NCI-H187 treated with DMSO at 0.1 percent for 48 hours (cell line): Measurements from ENCODE around the gene EYA3.

Experiments
- DNase-seq: peaks from one replicate; lab custom pipeline; 2025; lab: John Stamatoyannopoulos, UW

The EYA3 gene, protein sequence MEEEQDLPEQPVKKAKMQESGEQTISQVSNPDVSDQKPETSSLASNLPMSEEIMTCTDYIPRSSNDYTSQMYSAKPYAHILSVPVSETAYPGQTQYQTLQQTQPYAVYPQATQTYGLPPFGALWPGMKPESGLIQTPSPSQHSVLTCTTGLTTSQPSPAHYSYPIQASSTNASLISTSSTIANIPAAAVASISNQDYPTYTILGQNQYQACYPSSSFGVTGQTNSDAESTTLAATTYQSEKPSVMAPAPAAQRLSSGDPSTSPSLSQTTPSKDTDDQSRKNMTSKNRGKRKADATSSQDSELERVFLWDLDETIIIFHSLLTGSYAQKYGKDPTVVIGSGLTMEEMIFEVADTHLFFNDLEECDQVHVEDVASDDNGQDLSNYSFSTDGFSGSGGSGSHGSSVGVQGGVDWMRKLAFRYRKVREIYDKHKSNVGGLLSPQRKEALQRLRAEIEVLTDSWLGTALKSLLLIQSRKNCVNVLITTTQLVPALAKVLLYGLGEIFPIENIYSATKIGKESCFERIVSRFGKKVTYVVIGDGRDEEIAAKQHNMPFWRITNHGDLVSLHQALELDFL

DNA sequence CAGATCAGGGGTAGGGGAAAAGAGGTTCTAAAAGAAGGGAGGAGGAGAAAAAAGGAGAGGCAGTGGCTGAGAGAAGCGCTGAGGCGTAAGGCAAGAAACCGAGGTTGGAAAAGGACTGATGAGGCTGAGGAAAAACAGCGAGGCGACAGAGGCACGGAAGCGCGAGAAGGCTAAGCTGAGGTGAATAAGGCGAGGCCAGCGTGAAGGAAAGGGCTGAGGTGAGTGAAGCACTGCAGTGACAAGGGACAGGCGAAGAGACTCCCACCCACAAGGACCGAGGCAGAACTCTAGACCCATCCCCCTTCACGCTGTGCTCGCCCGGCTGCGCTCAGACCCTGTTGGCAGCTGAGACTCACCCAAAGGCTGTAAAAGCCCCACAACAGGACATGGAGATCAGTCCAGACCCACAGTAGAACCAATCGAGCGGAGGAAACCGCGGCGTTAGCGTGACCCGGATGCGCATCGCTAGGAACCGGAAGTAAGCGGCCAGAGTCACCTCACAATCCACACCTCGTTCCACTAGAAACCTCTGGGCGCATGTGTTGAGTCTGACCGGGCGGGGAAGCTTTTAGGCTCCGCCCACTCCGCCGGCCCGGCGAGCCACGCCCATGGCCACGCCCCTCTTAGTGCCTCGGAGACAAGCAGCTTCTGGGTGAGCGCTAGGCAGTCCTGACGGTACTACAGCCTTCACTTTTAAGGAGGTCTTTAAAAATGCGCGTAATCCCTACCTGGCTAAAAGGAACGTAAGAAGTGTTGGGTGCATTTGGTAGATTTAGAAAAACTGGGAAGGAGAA is at the start of gene EYA3:
Gene EYA3 (minus strand): TSS at position 443 of the 794 bp plus-strand sequence. CDS start 30,584 bp downstream, outside the sequence.
- DNase-seq = peak; percentile 82

DNA sequence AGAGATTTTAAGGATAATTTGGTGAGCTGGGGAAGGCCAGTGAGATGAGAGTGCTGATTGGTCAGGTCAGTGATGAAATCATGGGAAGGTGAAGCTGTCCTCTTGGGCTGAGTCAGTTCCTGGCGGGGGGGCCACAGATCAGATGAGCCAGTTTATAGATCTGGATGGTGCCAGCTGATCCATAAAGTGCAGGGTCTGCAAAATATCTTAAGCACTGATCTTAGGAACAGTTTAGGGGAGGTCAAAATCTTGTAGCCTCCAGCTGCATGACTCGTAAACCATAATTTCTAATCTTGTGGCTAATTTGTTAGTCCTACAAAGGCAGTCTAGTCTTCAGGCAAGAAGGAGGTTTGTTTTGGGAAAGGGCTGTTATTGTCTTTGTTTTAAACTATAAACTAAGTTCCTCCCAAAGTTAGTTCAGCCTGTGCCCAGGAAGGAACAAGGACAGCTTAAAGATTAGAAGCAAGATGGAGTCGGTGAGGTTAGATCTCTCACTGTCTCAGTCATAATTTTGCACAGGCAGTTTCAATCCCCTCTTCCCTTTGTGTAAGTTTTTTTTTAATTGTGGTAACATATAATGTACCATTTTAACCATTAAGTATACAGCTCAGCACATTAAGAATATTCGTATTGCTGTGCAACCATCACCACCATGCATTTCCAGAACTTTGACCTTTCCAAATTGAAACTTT is 48.7 kb upstream of the EYA3 start:
- no peak for DNase-seq

DNA sequence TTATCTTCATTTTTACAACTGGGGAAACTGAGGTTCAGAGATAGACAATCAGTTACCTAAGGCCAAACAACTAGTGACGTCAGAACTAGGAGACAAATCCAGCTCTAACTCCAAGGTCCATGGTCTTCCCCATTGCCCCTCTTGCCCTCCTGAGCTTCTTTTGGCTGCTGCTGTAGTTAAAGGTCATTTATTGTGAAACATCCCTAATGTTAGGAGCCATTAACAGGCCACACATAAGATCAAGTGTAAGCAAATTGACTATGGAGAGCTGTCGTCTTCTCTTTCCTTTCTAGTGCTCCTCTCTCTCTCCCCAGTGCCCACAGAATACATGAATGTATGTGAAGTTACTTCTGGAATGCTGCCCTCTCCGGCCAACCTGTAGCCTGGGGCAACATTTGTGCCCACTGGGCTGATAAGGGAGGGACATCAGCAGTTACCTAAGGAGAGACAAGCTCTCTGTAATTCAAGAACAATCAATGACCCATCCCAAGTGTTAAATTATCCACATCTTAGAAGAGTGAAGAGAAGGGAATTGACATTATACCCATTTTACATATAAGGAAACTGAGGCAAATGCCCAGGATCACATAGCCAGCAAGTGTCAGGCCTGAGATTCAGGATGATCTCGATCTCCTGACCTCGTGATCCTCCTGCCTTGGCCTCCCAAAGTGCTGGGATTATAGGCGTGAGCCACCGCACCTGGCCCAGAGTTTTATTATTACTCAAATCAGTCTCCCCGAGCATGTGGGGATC is 47.9 kb upstream of the EYA3 start:
- DNase-seq = no peak

DNA sequence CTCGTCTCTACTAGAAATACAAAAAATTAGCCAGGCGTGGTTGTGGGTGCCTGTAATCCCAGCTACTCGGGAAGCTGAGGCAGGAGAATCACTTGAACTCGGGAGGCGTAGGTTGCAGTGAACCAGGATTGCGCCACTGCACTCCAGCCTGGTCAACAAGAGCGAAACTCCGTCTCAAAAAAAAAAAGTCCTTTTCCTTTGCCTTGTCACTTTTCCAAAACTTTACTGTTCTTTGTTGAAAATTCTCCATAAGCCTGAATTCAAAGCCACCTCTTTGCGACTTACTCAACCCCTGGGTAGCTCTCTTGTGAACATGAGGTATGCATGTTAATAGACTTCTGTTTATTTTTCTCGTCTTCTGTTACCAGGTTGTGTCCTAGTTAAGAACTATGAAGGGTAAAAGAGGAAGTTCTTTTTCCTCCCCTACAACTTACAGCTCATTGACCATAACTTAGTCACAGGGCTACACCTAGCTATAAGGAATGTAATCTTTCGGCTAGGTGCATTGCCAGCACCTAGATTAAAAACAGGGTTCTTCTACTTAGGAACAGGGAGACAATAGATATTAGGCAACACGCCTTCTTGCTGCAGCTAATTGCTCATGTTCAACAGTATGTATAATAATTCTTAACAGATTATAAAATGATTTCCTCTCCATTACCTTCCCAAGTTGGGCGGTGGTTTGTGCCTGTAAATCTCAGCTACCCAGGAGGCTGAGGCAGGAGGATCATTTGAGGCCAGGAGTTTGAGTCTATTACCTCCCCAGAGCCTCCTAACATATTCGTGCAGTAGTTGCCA is 47.2 kb upstream of the EYA3 start:
- DNase-seq = no peak

DNA sequence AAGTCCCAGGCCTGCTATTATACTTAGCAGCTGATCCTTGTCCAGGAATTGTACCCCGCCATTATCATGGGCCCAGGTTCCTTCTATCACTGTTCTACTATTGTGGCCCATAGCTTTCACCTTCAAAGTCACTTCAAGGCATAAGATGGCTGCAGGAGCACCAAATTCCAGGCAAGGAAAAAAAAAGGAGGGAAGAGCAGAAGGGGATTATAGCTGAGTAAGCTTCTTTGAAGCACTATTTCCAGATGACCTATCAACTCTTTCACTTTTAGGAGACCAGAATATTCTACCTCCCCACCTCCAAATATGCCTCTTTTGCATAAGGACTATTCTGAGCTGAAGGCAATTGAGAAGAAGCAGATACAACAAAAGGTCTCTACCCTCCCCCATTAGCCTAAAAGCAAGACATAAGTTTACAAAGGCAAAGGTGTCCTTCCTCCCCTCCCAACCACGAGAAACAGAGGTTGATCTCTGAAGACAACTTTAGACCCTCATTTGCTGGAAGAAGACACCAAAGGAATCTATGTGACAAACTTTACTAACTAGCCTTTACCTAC is 46.3 kb upstream of the EYA3 start:
- DNase-seq = no peak

DNA sequence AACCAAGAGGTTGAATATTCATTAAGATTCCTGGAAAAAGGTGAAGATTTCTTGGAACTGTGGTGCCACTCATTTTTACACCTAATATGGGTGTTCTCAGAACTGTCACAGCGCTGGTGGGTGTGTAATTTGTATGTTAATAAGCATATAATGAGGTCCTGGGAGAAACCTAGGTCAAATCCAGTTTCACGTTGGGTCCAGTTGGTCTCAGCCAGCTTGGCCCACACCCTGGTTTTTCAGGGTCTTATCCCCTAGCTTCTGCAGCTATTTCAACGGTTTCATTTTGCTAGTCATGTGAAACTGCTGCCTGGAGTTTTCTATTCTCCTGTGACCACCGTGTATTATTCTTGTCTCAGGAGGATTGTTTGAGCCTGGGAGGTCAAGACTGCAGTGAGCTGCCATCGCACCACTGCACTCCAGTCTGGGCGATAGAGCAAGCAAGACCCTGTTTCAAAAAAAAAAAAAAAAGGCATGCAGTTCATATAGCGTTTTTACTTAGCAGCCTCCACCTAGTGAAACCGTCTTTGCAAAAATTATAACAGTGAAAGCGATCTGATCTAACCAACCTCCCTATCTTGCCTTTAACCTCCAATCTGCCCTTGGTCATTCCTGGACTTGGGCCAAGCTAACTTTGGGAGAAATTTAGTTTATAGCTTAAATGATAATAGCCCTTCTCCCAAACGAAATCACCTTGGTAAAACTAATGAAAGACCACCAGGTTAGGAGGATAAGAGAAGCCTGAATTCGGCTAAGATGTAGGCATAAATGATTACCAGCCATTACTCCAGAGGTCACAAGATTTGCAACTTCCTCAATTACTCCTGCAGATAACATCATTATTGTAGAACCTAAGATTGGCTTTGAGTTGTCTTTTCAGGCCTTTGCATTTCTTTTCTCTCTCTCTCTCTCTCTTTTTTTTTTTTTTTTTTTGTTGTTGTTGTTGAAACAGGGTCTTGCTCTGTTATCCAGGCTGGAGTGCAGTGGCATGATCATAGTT is 44.1 kb upstream of the EYA3 start:
- no peak for DNase-seq

DNA sequence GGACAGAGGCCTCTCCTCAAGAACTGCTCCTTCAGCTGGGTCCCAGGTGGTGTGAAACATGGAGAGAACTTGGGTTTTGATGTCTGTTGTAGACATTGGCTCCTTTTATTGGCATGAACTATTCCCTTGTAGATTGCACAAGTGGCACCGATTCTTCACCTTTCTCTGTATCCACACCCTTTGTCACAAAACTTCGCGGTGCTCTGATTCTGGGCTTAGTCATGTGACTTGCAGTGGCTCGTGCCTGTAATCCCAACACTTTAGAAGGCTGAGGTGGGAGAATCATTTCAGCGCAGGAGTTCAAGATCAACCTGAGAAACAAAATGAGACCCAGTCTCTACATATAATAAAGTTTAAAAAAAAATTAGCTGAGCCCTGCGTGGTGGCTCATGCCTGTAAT is 42.5 kb upstream of the EYA3 start:
- no peak for DNase-seq

DNA sequence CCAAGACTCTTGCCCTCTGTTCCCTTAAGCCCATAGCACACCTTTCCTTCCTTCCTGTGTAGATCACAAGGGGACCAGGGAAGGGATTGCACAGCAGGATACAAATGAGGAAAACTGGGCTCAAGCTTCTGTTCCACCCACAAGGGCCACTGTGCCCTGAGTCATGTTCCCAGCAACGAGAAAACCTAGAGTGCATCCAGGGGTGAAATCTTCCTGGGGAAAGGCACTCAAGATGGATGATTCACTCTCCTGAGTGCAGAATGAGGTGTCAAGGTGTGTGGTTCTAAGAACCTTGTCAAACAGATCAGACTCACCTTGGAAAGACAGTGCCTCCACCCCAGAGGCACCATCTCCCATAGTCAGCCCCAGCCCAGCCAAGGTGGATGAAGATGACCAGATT is 40.7 kb upstream of the EYA3 start:
- DNase-seq = no peak

DNA sequence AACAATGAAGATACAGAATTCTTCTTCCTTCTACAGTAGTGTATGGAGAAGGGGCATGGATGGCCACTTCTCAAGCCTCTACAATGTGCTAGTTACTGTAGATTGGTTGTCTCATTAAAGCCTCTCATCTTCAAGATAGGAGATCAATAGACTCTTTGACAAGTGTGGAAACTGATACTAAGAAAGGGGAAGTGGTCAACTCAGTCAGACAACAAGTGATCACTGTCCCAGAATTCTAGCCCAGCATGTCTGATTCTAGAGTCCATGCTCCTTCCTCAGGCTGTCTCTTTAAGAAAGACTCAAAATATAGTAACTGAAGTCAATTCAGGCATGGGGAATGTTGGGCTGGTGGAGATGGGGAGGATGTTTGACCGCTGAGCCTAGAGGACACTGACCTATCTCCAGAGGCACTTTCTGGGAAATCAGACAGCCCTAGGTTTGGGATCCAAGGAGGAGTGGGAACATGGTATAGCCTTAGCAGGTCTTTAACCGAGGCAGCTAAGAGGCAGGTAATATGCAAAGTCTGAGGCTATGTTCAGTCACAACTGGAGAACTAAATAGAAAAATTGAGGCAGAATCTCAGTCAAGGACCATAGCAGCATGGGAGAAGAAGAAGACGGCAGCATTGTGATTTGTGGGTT is 39.3 kb upstream of the EYA3 start:
- no peak for DNase-seq

DNA sequence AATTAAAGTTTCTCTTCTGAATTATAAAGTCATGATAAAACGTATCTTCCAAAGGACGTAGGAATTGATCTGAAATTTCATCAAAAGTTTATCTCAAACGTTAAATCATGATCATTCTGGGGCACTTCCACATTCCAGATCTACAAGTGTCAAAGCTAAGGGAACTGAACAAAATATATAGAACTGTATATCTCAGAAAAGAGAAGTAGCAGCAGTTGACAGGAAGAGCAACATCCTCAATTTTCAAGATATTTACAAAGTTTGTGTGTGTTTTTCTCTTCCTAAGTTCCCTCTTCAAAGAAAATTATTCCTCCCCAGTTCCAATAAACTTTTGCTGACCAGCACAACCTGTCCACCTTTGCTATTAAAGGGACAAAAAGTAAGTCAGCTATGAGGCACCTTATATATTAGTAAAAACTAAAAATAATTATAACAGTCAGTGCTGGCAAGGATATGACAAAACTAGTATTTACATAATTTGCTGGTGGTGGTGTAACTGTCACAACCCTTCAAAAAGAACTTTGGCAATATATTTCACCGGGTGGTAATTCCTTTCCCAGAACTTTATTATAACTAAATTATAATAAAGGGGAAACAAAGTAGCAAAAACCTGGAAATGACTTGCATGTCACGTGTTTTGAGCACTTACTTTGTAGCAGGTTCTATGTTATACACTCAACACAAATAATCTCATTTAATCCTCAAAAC is 38.5 kb upstream of the EYA3 start:
- no peak for DNase-seq

DNA sequence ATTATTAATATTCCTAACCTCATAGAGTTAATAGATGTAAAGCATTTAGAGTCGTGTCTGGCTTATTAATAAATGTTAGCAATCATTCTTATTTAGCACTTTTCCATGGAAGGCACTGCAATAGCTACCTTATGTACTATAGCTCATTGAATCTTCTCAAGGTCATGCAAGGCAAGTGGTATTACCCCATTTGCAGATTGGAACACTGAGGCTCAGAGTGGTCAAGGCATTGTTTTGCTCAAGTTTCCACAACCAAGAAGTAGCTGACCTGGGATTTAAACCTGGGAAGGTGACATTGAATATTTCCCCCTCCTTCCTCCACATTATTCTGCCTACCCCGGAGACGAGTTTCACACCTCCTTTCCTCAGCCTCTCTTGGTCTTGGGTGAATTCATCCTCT is 37.8 kb upstream of the EYA3 start:
- no peak for DNase-seq

DNA sequence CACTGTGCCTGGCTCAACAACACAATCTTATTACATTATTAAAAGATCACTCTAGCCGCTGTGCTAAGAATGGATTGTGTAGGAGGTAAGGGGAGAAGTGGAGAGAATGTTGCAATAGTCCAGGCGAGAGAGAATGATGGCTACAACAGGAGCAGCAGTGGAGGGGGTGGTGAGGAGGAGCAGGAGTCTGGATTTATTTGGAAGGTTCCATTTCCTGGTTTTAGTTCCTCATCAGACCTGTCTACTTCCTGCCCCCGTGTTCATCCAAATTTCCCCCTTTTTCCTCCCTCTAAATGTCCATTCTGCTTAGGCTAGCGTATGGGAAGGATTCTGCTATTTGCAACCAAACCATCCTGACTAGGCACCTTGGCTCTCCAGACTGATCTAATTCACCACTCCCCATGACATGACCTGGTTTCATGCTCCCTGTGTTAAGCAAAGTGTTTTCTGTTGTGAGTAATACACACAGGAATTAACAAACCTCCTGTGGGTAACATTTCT is 35.1 kb upstream of the EYA3 start:
- no peak for DNase-seq

DNA sequence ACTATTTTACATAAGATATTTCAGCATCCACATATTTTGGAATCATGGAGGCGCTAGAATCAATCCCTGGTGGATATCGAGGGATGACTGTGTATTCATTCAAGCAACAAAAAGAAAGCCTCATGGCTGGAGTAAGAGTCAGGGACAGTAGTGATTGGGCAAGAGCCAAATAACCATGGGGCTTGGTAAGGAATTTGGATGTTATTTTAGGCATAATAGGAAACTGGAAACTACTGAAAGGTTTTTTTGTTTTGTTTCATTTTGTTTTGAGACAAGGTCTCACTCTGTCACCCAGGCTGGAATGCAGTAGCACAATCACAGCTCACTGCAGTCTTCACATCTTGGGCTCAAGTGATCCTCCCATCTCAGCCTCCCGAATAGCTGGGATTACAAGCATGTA is 33.8 kb upstream of the EYA3 start:
- no peak for DNase-seq

DNA sequence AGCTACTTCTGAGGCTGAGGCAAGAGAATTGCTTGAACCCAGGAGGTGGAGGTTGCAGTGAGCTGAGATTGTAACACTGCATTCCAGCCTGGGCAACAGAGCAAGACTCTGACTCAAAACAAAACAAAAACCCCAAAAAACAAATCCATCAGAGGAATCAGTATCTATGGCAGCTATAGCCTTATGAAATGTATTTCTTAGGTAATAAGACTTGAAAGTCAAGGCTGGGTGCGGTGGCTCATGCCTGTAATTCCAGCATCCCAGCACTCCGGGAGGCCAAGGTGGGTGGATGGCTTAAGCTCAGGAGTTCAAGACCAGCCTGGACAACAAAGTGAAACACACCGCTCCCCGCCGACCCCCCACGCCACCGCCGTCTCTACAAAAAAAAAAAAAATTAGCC is 31.1 kb upstream of the EYA3 start:
- no peak for DNase-seq

DNA sequence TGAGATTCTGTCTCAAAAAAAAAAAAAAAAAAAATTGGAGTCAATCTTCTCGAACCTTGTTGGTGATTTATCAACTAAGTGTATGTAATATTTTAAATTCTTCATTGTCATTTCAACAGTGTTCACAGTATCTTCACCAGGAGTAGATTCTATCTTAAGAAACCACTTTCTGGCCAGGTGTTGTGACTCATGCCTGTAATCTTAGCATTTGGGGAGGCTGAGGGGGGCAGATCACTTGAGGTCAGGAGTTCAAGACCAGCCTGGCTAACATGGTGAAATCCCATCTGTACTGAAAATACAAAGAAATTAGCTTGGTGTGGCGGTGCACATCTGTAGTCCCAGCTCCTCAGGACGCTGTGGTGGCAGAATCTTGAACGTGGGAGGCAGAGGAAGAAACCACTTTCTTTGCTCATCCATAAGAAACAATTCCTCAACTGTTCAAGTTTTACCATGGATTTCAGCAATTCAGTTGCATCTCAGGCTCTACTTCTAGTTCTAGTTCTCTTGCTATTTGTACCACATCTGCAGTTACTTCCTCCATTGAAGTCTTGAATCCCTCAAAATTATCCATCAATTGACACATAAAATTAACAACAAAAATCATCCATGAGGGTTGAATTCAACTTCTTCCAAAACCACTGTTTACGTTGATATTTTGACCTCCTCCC is 30.4 kb upstream of the EYA3 start:
- DNase-seq = no peak

DNA sequence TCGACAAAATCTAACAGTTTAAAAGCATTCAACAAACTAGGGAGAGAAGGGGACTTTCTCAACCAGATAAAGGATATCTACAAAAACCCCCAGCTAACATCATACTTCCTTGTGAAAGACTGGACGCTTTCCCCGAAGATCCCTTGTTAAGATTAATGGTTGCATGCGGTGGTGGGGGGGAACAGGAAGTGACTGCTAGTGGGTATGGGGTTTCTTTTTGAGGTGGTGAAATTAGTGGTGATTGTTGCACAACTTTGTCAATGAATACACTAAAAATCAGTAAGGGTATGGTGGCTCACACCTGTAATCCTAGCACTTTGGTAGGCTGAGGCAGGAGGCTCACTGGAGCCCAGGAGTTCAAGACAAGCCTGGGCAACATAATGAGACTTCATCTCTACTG is 26.9 kb upstream of the EYA3 start:
- DNase-seq = no peak

DNA sequence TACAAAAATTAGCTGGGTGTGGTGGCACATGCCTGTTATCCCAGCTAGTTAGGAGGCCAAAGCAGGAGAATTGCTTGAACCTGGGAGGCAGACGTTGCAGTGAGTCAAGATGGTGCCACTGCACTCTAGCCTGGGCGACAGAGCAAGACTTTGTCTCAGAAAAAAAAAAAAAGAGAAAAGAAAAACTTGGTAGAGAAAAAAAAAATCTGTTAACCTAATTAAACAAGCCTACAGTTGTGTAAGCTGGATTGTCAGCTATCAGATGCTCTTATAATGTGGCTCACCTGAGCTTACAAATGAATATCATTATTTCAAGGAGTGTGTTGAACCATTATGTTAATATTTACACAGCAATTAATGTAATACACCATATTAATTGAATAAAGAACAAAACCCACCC is 26.4 kb upstream of the EYA3 start:
- DNase-seq = no peak

DNA sequence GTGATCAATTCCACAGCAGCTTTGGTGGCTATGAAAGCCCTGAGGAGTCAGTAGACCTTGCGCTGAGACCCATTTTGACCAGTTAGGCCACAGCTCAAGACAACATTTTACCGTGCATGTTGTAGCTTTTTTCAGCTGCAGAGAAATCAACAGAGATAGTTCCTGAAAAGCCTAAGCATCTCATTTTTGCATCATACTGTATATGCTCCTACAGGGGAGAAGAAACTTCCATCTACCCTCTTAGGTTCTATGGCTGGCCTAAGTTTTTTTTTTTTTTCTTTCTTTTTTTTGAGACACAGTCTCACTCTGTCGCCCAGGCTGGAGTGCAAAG is 24.8 kb upstream of the EYA3 start:
- DNase-seq = no peak
